Activated CD4-positive, alpha-beta T cell treated with anti-CD3 and anti-CD28 coated beads for 36 hours (primary cell): ENCODE results near the gene SEC61G. TPM values are rescaled to one million over a fixed set of nuclear protein-coding genes. Genes with fewer than 3 reads are reported as not detected.

Experiments used
- ATAC-seq: fragments of 200-7000 bp; cut with Tn5 transposase; one replicate; pipeline ENCODE4 v1.10.0; 2021; ENCODE audit warnings: mild to moderate bottlenecking, moderate library complexity
- CTCF ChIA-PET: fragments of 350-600 bp; sonication (Branson Sonifier 250); formaldehyde crosslinking; loops from one replicate; lab custom pipeline; 2021; ENCODE audit warnings: antibody characterized with exemption; lab: Charles Lee
- POLR2A ChIA-PET: fragments of 350-600 bp; sonication (Branson Sonifier 250); formaldehyde crosslinking; loops from one replicate; lab custom pipeline; 2021; ENCODE audit warnings: antibody characterized with exemption, inconsistent platforms; lab: Charles Lee
- DNase-seq: peaks from one replicate; pipeline ENCODE4 v3.0.0-alpha.2; 2020
- H3K27ac Mint-ChIP-seq: one replicate; pipeline ENCODE4 v1.8.0; 2021; ENCODE audit warnings: mixed read lengths
- H3K27me3 Mint-ChIP-seq: one replicate; pipeline ENCODE4 v1.8.0; 2021; ENCODE audit warnings: mixed read lengths
- H3K36me3 Mint-ChIP-seq: one replicate; pipeline ENCODE4 v1.8.0; 2021; ENCODE audit warnings: low read depth, mixed read lengths
- H3K4me1 Mint-ChIP-seq: one replicate; pipeline ENCODE4 v1.8.0; 2021; ENCODE audit warnings: mixed read lengths
- H3K4me3 Mint-ChIP-seq: one replicate; pipeline ENCODE4 v1.8.0; 2021; ENCODE audit warnings: mild to moderate bottlenecking, moderate library complexity, mixed read lengths
- H3K9me3 Mint-ChIP-seq: one replicate; pipeline ENCODE4 v1.8.0; 2021; ENCODE audit warnings: low read depth, mixed read lengths
- intact Hi-C, 2 experiments: fragments of 100-400 bp; cut with DNase I in 1 of 2; cut with micrococcal nuclease in 1 of 2; formaldehyde crosslinking; loops; one replicate each; pipeline versions ENCODE4 v1.14.2 to v1.15.1; 2022 to 2024; cut with DNase I, micrococcal nuclease
- total RNA-seq, 2 experiments: library from RNA; stranded (reverse); gene quantifications; one replicate each; pipeline ENCODE4 v1.2.3, GENCODE V29; 2021

Gene SEC61G
- total RNA-seq, 2 experiments from 2014 or later = 78.4 to 191 TPM

DNA sequence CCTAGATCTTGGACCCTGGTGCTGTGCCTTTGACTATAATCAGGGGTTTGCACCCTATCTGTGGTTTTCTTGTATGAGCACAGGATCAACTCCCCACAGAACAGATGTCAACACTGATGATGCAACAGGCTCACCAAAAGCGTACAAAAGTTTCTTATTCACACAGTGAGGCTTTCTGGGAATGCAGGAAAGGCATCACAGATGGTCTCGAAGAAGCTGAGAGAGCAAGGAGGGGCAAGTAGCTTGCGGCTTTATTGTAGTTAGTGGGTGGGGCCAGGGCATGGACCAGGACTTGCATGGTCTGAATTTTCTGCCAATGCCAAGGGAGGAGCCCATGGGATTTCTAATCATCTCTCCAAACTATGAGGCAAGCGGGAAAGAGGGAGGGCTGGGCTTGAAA lies 46.2 kb downstream of the SEC61G start:
- POLR2A ChIA-PET = no interaction called here
- peaks cover 9% of the 10 kb centered on the region for H3K9me3 Mint-ChIP-seq
- no peak for ATAC-seq
- no peaks in the 10 kb centered on the region for H3K4me1 Mint-ChIP-seq
- H3K27me3 Mint-ChIP-seq = no peaks in the 10 kb centered on the region
- DNase-seq = no peak
- CTCF ChIA-PET = no interaction called here
- no peak overlapping the region for H3K4me3 Mint-ChIP-seq
- H3K36me3 Mint-ChIP-seq = no peaks in the 10 kb centered on the region
- intact Hi-C loops = no loop called here
- no peak overlapping the region for H3K27ac Mint-ChIP-seq

DNA sequence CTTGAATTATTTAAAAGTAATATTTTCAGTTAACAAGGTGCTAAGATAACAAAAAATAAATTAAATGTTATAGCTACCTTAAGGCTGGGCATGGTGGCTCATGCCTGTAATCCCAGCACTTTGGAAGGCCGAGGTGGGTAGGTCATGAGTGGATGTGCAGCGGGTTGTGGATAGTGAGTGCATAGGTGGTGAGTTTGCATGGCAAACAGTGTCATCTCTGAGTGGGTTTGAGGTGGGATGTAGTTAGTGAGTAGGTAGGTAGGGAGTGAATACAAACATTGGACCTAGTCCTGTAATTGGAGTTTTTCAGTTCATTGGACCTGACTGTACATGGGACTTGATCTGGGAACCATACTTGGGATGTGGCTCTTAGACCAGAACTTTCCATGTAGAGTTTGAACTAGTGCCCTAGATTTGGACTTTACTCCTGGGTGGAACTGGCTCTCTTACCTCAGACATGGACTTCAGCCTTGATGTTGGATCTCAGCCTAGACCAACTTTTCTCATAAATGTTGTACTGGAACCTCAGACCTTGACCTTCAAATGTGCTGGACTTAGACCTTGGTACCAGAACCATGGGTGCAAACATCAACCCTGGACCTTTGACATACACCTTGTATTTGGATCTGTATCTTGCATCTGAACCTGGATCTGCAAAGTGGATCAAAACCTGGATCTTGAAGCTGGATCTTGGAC lies 47.0 kb downstream of the SEC61G start:
- Mint-ChIP-seq H3K27me3 (no peaks in the 10 kb centered on the region), H3K36me3 (no peaks in the 10 kb centered on the region), H3K4me3 (no peak overlapping the region), H3K9me3 (peaks cover 11% of the 10 kb centered on the region), H3K4me1 (no peaks in the 10 kb centered on the region), H3K27ac (no peak overlapping the region)
- DNase-seq (no peak), ATAC-seq (no peak)
- ChIA-PET CTCF (no interaction called here), POLR2A (no interaction called here)
- intact Hi-C loops = no loop called here

DNA sequence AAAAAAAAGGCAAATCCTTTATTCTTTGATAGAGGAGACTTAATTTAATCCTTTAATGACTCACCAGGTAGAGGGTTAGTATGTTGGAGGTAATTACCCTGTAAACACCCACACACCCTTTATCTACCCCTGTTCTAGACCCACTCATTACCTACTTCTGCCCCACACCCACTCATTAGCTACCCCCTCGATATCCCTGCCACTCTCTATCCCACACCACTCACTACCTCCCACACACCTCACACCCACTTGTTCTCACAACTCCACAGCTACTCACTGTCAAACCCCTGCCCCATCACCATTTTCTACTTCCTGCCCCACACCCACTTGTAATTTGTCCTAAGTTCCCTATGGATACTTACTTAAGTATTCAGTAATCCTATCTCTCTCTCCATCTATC lies 49.7 kb downstream of the SEC61G start:
- ATAC-seq (no peak), DNase-seq (no peak)
- Mint-ChIP-seq H3K36me3 (no peaks in the 10 kb centered on the region), H3K9me3 (peaks cover 13% of the 10 kb centered on the region), H3K4me3 (no peak overlapping the region), H3K4me1 (no peaks in the 10 kb centered on the region), H3K27ac (no peak overlapping the region), H3K27me3 (peaks cover 2% of the 10 kb centered on the region)
- POLR2A ChIA-PET = no interaction called here
- CTCF ChIA-PET = no interaction called here
- intact Hi-C loops = no loop called here

- DNase-seq = no peak
- ChIA-PET CTCF (no interaction called here), POLR2A (no interaction called here)
- H3K27me3 Mint-ChIP-seq = peaks cover 2% of the 10 kb centered on the region
- no peaks in the 10 kb centered on the region for H3K4me1 Mint-ChIP-seq
- peaks cover 13% of the 10 kb centered on the region for H3K9me3 Mint-ChIP-seq
- no peak overlapping the region for H3K27ac Mint-ChIP-seq
- no peak overlapping the region for H3K4me3 Mint-ChIP-seq
- no peaks in the 10 kb centered on the region for H3K36me3 Mint-ChIP-seq
- no peak for ATAC-seq
- intact Hi-C loops = no loop called here
Observed at GRCh38 chr7:54705436-54705835, 53.6 kb downstream of the SEC61G start.

DNA sequence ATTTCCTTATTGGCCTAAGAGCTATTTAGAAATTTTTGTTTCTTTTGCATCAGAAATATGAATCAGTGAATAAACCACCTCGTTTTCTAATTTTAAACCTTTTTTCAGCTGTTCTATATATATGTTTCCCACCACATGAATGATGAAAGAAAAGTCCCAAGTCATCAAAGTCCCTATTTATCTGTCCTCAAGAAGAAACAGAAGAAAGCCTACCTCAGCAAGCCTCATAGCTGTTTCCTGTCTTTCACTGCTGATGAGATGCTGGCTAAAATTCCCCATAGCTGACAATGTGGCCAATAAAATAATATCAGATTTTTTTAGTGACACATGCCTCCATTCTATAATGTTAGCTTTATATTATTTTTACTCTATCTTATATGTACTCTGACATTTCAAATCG lies 54.2 kb downstream of the SEC61G start:
- ChIA-PET CTCF (no interaction called here), POLR2A (no interaction called here)
- no peak overlapping the region for H3K4me3 Mint-ChIP-seq
- intact Hi-C loops = no loop called here
- ATAC-seq (no peak), DNase-seq (no peak)
- H3K4me1 Mint-ChIP-seq = no peaks in the 10 kb centered on the region
- no peaks in the 10 kb centered on the region for H3K36me3 Mint-ChIP-seq
- peaks cover 13% of the 10 kb centered on the region for H3K9me3 Mint-ChIP-seq
- no peak overlapping the region for H3K27ac Mint-ChIP-seq
- H3K27me3 Mint-ChIP-seq = peaks cover 2% of the 10 kb centered on the region

Other genes starting within 250 kb of the SEC61G start
- gene VSTM2A, start 216.8 kb downstream of the SEC61G start, total RNA-seq = not detected